Adrenal gland (tissue), 12 donors: ENCODE results near the gene HDAC10. TPM values are rescaled to one million over a fixed set of nuclear protein-coding genes. Genes with fewer than 3 reads are reported as not detected.
A peak's percentile ranks its signal among the peaks of the same experiment; 100 is the strongest.

Experiments
- DNase-seq, 7 donors: peaks; one replicate each; pipeline ENCODE4 v3.0.0-alpha.2; 2019 to 2020
- H3K27ac ChIP-seq, 5 donors: fragments of 200-600 bp; sonication (generic) in 4 of 5; 1 replicate in 3 of 5; 2 replicates in 2 of 5; pipeline versions ENCODE4 v1.5.1 to v1.8.0; 2016 to 2020; ENCODE audit warnings: mild to moderate bottlenecking in 1 of 5
- H3K27me3 ChIP-seq: fragments of 200-600 bp; 2 replicates; pipeline ENCODE4 v1.8.0; 2021
- H3K36me3 ChIP-seq, 2 donors: fragments of 200-600 bp; replicated peaks in 1 of 2; 1 replicate in 1 of 2; 2 replicates in 1 of 2; pipeline versions ENCODE4 v1.5.1 to v1.8.0; 2018 to 2022
- H3K4me1 ChIP-seq, 2 donors: fragments of 200-600 bp; replicated peaks in 1 of 2; 1 replicate in 1 of 2; 2 replicates in 1 of 2; pipeline versions ENCODE4 v1.5.1 to v1.8.0; 2018 to 2021
- H3K4me3 ChIP-seq, 4 donors: fragments of 200-600 bp; sonication (generic) in 3 of 4; one replicate each; pipeline ENCODE4 v1.5.1; 2016 to 2018
- H3K9me3 ChIP-seq, 3 donors: fragments of 200-600 bp; sonication (generic) in 1 of 3; replicated peaks in 1 of 3; 1 replicate in 2 of 3; 2 replicates in 1 of 3; pipeline versions ENCODE4 v1.5.1 to v1.8.0; 2016 to 2021
- POLR2A ChIP-seq, 2 donors: fragments of 450-650 bp; IDR thresholded peaks; one replicate each; pipeline ENCODE4 v1.6.1; 2017; ENCODE audit warnings: antibody characterized with exemption in 2 of 2, mild to moderate bottlenecking in 2 of 2, moderate library complexity in 1 of 2
- WGBS, 4 donors: extraction: QIAGEN DNeasy Blood & Tissue Kit in 2 of 4; methylation state at CpG; one replicate each; pipeline versions ENCODE4 v1.1.5 to v1.1.7; 2013 to 2017; 5-methylcytosine and 5-hydroxymethylcytosine counted together
- intact Hi-C, 2 donors: fragments of 100-400 bp; cut with DNase I; formaldehyde crosslinking; loops; one replicate each; pipeline versions ENCODE4 v1.14.1 to v1.15.0; 2022 to 2023
- polyA plus RNA-seq, 3 donors: library from polyadenylated mRNA; stranded (reverse); fragments of 200-250 nt in 2 of 3; fragments of 350-450 nt in 1 of 3; fragmentation: Illumina TruSeq in 1 of 3; extraction: RNeasy Lipid Tissue Mini Kit (QIAGEN cat#74804) in 1 of 3; gene quantifications; one replicate each; pipeline ENCODE4 v1.2.3, GENCODE V29; 2013 to 2014
- total RNA-seq, 9 donors: library from RNA; depleted of rRNA in 4 of 9; stranded (reverse); fragments of >200 nt in 4 of 9; fragments of 120-200 nt in 1 of 9; fragmentation: NEBNext Ultra II Directional in 1 of 9; extraction: Animal tissue kit (Norgen Biotek cat#: 25700) in 1 of 9; gene quantifications; one replicate each; pipeline versions ENCODE4 v1.1.0 to v1.2.4, GENCODE V29; 2013 to 2023
- TF ChIP-seq, protein P1 (sequence below), 6 experiments: fragments of 450-650 bp in 4 of 6; fragments of 200-600 bp in 2 of 6; sonication (generic) in 1 of 6; IDR thresholded peaks; 1 replicate in 5 of 6; 2 replicates in 1 of 6; pipeline versions ENCODE4 v1.5.1 to v1.8.0; 2016 to 2021; ENCODE audit warnings: antibody characterized with exemption in 6 of 6, mild to moderate bottlenecking in 2 of 6, moderate library complexity in 1 of 6
- donor health status: healthy with polysubstance abuse.
- donor health status: Bipolar disorder and iron deficiency.
- donor health status: DM: yes; HTN: yes; CAD: no.
- donor health status: DM: no; HTN: no; CAD: no.
- donor health status: DM: no; HTN: no; CAD: no.
- donor health status: DM: yes; HTN: yes; CAD: no.

The HDAC10 gene
- total and polyA plus RNA-seq, 12 donors: 2.0 to 179 (median 41.5) TPM

DNA sequence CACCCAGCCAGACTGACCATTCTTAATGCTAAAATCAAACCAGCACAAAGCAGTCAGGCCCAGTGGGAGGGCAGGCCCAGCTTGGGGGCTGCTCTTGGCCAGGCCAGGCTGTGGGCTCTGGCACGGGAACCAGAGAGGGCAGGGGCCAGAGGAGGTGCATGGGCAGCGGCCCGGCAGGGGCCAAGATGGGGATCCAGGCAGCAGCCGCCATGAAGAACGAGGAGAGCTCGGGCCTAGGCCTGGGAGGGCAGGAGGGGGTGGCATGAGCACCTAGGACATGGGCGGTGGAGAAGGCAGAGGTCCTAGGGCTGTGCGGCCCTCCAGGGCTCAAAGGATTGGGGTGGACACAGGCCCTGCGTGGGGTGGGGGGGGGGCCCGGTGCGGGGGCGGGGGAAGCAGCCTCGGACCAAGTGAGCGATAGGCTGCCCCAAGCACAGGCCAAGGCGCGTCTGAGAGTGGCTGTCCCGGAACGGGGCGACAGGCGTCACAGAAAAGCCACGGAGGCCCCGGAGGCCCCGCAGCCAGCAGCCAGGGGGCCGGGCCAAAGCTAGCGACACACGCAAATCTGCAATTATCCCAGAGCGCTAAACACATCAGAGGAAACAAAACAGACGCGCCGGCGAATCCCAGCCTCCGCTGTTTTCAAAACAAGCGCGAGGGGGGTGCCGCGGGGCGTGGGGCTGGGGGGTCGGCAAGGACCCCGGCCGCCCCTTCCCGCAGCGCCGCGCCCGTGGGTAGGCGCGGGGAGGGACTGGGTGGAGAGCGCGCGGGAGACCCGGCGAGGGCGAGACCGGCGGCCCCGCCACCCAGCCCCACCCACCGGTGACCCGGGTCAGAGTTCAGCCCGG is 48.1 kb upstream of the HDAC10 start:
- 50 to 57% (median 53%) methylated on average over 36 to 59 of the region's 59 CpGs for WGBS, 4 donors
- DNase-seq: peak in 2 of 7 donors; percentile 52 to 80
- Histone ChIP-seq H3K27me3 (no peaks in the 10 kb centered on the region), H3K27ac (peak overlapping the region in 4 of 5 donors; percentile 38 to 95 (median 66)), H3K4me3 (peak overlapping the region in 1 of 4 donors; percentile 29), H3K4me1 (peaks cover 81 to 92% of the 10 kb centered on the region in 2 donors), H3K9me3 (no peaks in the 10 kb centered on the region), H3K36me3 (no peaks in the 10 kb centered on the region)
- TF ChIP-seq, protein P1, sequence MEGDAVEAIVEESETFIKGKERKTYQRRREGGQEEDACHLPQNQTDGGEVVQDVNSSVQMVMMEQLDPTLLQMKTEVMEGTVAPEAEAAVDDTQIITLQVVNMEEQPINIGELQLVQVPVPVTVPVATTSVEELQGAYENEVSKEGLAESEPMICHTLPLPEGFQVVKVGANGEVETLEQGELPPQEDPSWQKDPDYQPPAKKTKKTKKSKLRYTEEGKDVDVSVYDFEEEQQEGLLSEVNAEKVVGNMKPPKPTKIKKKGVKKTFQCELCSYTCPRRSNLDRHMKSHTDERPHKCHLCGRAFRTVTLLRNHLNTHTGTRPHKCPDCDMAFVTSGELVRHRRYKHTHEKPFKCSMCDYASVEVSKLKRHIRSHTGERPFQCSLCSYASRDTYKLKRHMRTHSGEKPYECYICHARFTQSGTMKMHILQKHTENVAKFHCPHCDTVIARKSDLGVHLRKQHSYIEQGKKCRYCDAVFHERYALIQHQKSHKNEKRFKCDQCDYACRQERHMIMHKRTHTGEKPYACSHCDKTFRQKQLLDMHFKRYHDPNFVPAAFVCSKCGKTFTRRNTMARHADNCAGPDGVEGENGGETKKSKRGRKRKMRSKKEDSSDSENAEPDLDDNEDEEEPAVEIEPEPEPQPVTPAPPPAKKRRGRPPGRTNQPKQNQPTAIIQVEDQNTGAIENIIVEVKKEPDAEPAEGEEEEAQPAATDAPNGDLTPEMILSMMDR (IDR thresholded peaks at IDR 0.05): no peak
- TF ChIP-seq POLR2A (IDR thresholded peaks at IDR 0.05): no peak
- intact Hi-C loops: no loop called here

DNA sequence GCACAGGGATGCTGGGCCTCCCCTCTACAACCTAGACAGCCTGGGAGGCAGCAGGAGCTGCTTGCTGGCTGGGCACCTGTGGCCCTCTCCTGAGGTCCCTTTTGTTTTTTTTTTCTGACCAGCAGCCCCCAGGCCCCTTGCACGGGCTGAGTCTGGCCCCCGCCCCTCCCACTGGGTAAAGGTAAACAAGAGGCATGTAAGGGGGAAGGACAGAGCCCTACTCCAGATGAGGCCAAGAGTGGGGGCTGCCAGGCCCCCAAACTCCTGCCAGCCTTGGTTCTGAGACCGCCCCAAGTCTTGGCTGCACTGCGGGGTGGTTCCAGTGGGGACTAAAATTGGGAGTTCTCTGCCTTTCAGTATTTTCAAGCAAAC is 47.2 kb upstream of the HDAC10 start:
- H3K4me1 ChIP-seq: peaks cover 81 to 92% of the 10 kb centered on the region in 2 donors
- intact Hi-C loops: no loop called here
- H3K4me3 ChIP-seq: no peak overlapping the region
- peak overlapping the region in 3 of 5 donors; percentile 13 to 95 (median 72) for H3K27ac ChIP-seq
- no peaks in the 10 kb centered on the region for H3K36me3 ChIP-seq
- no peaks in the 10 kb centered on the region for H3K27me3 ChIP-seq
- 76 to 100% (median 86%) methylated on average over 2 to 4 of the region's 4 CpGs for WGBS, 4 donors
- no peaks in the 10 kb centered on the region for H3K9me3 ChIP-seq
- no peak for TF ChIP-seq POLR2A (IDR thresholded peaks at IDR 0.05)
- TF ChIP-seq, protein P1 (IDR thresholded peaks at IDR 0.05): no peak
- DNase-seq: no peak

DNA sequence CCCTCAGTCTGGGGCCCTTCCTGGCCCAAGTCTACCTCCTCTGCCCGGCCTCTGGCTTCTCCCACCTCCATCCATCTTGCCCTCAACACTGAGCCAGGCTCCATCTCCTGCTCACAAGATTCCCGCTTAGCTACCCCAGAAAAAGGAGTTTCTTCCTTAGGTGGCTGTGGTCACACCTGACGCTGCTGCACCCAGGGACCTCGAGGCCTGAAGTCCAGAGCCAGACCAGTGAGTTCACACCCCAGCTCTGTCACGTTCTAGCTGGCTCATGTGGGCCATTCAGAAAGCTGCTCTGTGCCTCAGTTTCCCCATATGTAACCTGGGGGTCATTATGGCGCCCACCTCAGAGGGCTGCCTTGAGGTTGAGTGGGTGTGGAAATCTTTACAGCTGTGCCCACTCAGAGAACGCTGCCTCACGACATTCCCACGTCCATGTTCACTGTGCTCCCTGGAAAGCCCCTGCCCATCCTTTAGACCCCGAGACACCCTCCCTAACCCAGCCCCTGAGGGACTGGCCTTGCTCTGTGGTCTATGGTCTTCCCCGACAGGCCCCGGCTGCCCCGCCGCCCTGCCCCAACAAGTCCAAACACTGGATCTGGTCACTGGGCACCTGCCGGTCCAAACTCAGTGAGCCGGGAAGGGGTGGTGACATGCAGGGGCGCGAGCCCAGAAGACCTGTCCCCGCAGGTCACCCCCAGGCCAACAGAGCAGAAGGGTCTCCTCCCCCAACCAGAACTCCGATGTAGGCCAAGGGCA is 46.6 kb upstream of the HDAC10 start:
- WGBS, 4 donors: 67 to 79% (median 74%) methylated on average over 4 to 20 of the region's 20 CpGs
- TF ChIP-seq, protein P1 (IDR thresholded peaks at IDR 0.05): no peak
- no peak for TF ChIP-seq POLR2A (IDR thresholded peaks at IDR 0.05)
- Histone ChIP-seq H3K27me3 (no peaks in the 10 kb centered on the region), H3K27ac (peak overlapping the region in 3 of 5 donors; percentile 54 to 95 (median 72)), H3K36me3 (no peaks in the 10 kb centered on the region), H3K4me1 (peaks cover 81 to 92% of the 10 kb centered on the region in 2 donors), H3K4me3 (no peak overlapping the region), H3K9me3 (no peaks in the 10 kb centered on the region)
- no peak for DNase-seq
- intact Hi-C loops: no loop called here
